GM21515 (cell line): Measurements from ENCODE around the gene USP15.
A peak's percentile ranks its signal among the peaks of the same experiment; 100 is the strongest.

ENCODE experiments used
- ATAC-seq: cut with Tn5 transposase; IDR thresholded peaks from one replicate; pipeline ENCODE4 v1.9.1; 2021; ENCODE audit not compliant: unreplicated experiment

Gene USP15

GRCh38 chr12:62259993-62260732 is at the start of gene USP15:
Gene USP15 (plus strand): TSS chr12:62260404. CDS start chr12:62260415, 11 bp downstream.
- ATAC-seq = peak; percentile 79

GRCh38 chr12:62210422-62210821 is 49.8 kb upstream of the USP15 start:
- peak; percentile 82 for ATAC-seq

GRCh38 chr12:62211510-62211909 is 48.7 kb upstream of the USP15 start:
- ATAC-seq = no peak

GRCh38 chr12:62214846-62215245 is 45.4 kb upstream of the USP15 start:
- no peak for ATAC-seq

GRCh38 chr12:62215506-62215905 is 44.7 kb upstream of the USP15 start:
- ATAC-seq = no peak

- ATAC-seq = no peak
These were observed 42.6 kb upstream of the USP15 start for GRCh38 chr12:62217466-62218194.

GRCh38 chr12:62221107-62221506 is 39.1 kb upstream of the USP15 start:
- no peak for ATAC-seq

- ATAC-seq = no peak
These were observed 35.6 kb upstream of the USP15 start for GRCh38 chr12:62224601-62225000.

- no peak for ATAC-seq
These were observed 33.1 kb upstream of the USP15 start for GRCh38 chr12:62227091-62227490.

GRCh38 chr12:62230652-62231051 is 29.6 kb upstream of the USP15 start:
- ATAC-seq = no peak

- no peak for ATAC-seq
These were observed 28.0 kb upstream of the USP15 start for GRCh38 chr12:62232143-62232729.

- ATAC-seq = no peak
These were observed 26.4 kb upstream of the USP15 start for GRCh38 chr12:62233805-62234204.

GRCh38 chr12:62239571-62239970 is 20.6 kb upstream of the USP15 start:
- ATAC-seq = no peak

- no peak for ATAC-seq
These were observed 12.7 kb upstream of the USP15 start for GRCh38 chr12:62247281-62248045.

- ATAC-seq = no peak
These were observed 11.3 kb upstream of the USP15 start for GRCh38 chr12:62248873-62249272.

GRCh38 chr12:62249419-62249818 is 10.8 kb upstream of the USP15 start:
- no peak for ATAC-seq

GRCh38 chr12:62250671-62251608 is 9.3 kb upstream of the USP15 start:
- ATAC-seq = peak; percentile 97

- peak; percentile 47 for ATAC-seq
These were observed 8.6 kb upstream of the USP15 start for GRCh38 chr12:62251609-62251958.

GRCh38 chr12:62252576-62252975 is 7.6 kb upstream of the USP15 start:
- ATAC-seq = no peak

GRCh38 chr12:62254967-62255366 is 5.2 kb upstream of the USP15 start:
- ATAC-seq = no peak
